A549 (cell line): ENCODE measurements around the gene RECK. TPM values are rescaled to one million over a fixed set of nuclear protein-coding genes. Genes with fewer than 3 reads are reported as not detected.

Experiments used
- JUN ChIP-seq, 2 experiments: fragments of >200 bp; sonication (Bioruptor Twin); formaldehyde crosslinking; IDR thresholded peaks; 2 replicates in 1 of 2; 3 replicates in 1 of 2; pipeline ENCODE4 v1.6.1; 2016 to 2017
- MAZ ChIP-seq: fragments of 150-350 bp; IDR thresholded peaks from 2 replicates; pipeline ENCODE4 v1.6.1; 2014; ENCODE audit warnings: antibody characterized with exemption, low read depth, low read length, borderline replicate concordance
- NR3C1 ChIP-seq: fragments of >200 bp; sonication (Bioruptor Twin); formaldehyde crosslinking; IDR thresholded peaks from 3 replicates; pipeline ENCODE4 v1.6.1; 2017
- ZFP36 ChIP-seq: fragments of 450-650 bp; IDR thresholded peaks from 2 replicates; pipeline ENCODE4 v1.6.1; 2014; ENCODE audit warnings: borderline replicate concordance; ENCODE audit not compliant: partially characterized antibody
- polyA plus RNA-seq, 4 experiments: library from polyadenylated mRNA; depleted of rRNA in 3 of 4; stranded (reverse); fragments of >200 nt; fragmentation: RNase III in 1 of 4; extraction: RNeasy Plus Mini Kit Qiagen cat#74134 plus additional on column Dnase treatment in 1 of 4; gene quantifications; 2 replicates in 3 of 4; 3 replicates in 1 of 4; pipeline ENCODE4 v1.2.3, GENCODE V29; 2011 to 2017
- small RNA-seq, 6 experiments: library from RNA; depleted of rRNA; stranded (forward); fragments of <200 nt; gene quantifications; one replicate each; pipeline ENCODE3, GENCODE V24; 2012

RECK gene
- polyA plus RNA-seq, 2 of the 4 experiments (the other 2 are of a cell fraction), result 5.0 to 8.7 TPM

GRCh38 chr9:36173861-36174260 lies 137.1 kb downstream of the RECK start (continued):
- TF ChIP-seq JUN (IDR thresholded peaks at IDR 0.05) (no peak), NR3C1 (no peak), ZFP36 (no peak), MAZ (no peak)
- TF ChIP-seq, all 56 proteins: peak for 0

Small RNAs within 50 kb of the gene (small RNA-seq; reads per million reads assigned to genes)
- gene RF02275, result 0 reads per million in 6 experiments

Other genes with a start within 250 kb of the RECK start
- 18.8 and 22.8 TPM in 2 replicates for gene NPR2, start 245.3 kb upstream of the RECK start, polyA plus RNA-seq (2011; rRNA removed)
- 7.8 to 8.2 TPM (median 7.8 TPM) in 3 replicates for gene NPR2, start 245.3 kb upstream of the RECK start, polyA plus RNA-seq (2017; fragmentation: RNase III; extraction: RNeasy Plus Mini Kit Qiagen cat#74134 plus additional on column Dnase treatment)
- 0.17 and 0.31 TPM in 2 replicates for gene SPAG8, start 224.7 kb upstream of the RECK start, polyA plus RNA-seq (2011; rRNA removed)
- 0.45 to 0.71 TPM (median 0.54 TPM) in 3 replicates for gene SPAG8, start 224.7 kb upstream of the RECK start, polyA plus RNA-seq (2017; fragmentation: RNase III; extraction: RNeasy Plus Mini Kit Qiagen cat#74134 plus additional on column Dnase treatment)
- 46.9 and 47.3 TPM in 2 replicates for gene HINT2, start 221.9 kb upstream of the RECK start, polyA plus RNA-seq (2011; rRNA removed)
- 59.0 to 69.2 TPM (median 68.5 TPM) in 3 replicates for gene HINT2, start 221.9 kb upstream of the RECK start, polyA plus RNA-seq (2017; fragmentation: RNase III; extraction: RNeasy Plus Mini Kit Qiagen cat#74134 plus additional on column Dnase treatment)
- not detected in 2 replicates for gene FAM221B, start 208.2 kb upstream of the RECK start, polyA plus RNA-seq (2011; rRNA removed)
- gene FAM221B, start 208.2 kb upstream of the RECK start, polyA plus RNA-seq (2017; fragmentation: RNase III; extraction: RNeasy Plus Mini Kit Qiagen cat#74134 plus additional on column Dnase treatment), result not detected in 3 replicates
- gene TMEM8B, start 207.7 kb upstream of the RECK start, polyA plus RNA-seq (2011; rRNA removed), result 1.8 and 2.0 TPM in 2 replicates
- gene TMEM8B, start 207.7 kb upstream of the RECK start, polyA plus RNA-seq (2017; fragmentation: RNase III; extraction: RNeasy Plus Mini Kit Qiagen cat#74134 plus additional on column Dnase treatment), result 1.7 to 2.4 TPM (median 2.2 TPM) in 3 replicates
- gene OR13J1, start 166.5 kb upstream of the RECK start, polyA plus RNA-seq (2011; rRNA removed), result not detected in 2 replicates
- gene OR13J1, start 166.5 kb upstream of the RECK start, polyA plus RNA-seq (2017; fragmentation: RNase III; extraction: RNeasy Plus Mini Kit Qiagen cat#74134 plus additional on column Dnase treatment), result not detected in 3 replicates
- 0.21 TPM in 1 of 2 replicates, not detected in the other for gene HRCT1, start 130.7 kb upstream of the RECK start, polyA plus RNA-seq (2011; rRNA removed)
- gene HRCT1, start 130.7 kb upstream of the RECK start, polyA plus RNA-seq (2017; fragmentation: RNase III; extraction: RNeasy Plus Mini Kit Qiagen cat#74134 plus additional on column Dnase treatment), result 0.22 to 0.41 TPM in 2 of 3 replicates, not detected in the other
- gene SPAAR, start 127.4 kb upstream of the RECK start, polyA plus RNA-seq (2011; rRNA removed), result 0.05 TPM in 1 of 2 replicates, not detected in the other
- gene SPAAR, start 127.4 kb upstream of the RECK start, polyA plus RNA-seq (2017; fragmentation: RNase III; extraction: RNeasy Plus Mini Kit Qiagen cat#74134 plus additional on column Dnase treatment), result not detected in 3 replicates
- not detected in 2 replicates for gene OR2S2, start 78.8 kb upstream of the RECK start, polyA plus RNA-seq (2011; rRNA removed)
- gene OR2S2, start 78.8 kb upstream of the RECK start, polyA plus RNA-seq (2017; fragmentation: RNase III; extraction: RNeasy Plus Mini Kit Qiagen cat#74134 plus additional on column Dnase treatment), result not detected in 3 replicates
- gene GLIPR2, start 99.8 kb downstream of the RECK start, polyA plus RNA-seq (2011; rRNA removed), result 6.2 and 9.0 TPM in 2 replicates
- gene GLIPR2, start 99.8 kb downstream of the RECK start, polyA plus RNA-seq (2017; fragmentation: RNase III; extraction: RNeasy Plus Mini Kit Qiagen cat#74134 plus additional on column Dnase treatment), result 13.5 to 16.9 TPM (median 16.0 TPM) in 3 replicates
- gene CCIN, start 132.5 kb downstream of the RECK start, polyA plus RNA-seq (2011; rRNA removed), result 0.05 TPM in 1 of 2 replicates, not detected in the other
- gene CCIN, start 132.5 kb downstream of the RECK start, polyA plus RNA-seq (2017; fragmentation: RNase III; extraction: RNeasy Plus Mini Kit Qiagen cat#74134 plus additional on column Dnase treatment), result 0.05 TPM in 2 of 3 replicates, not detected in the other
- 203 and 291 TPM in 2 replicates for gene CLTA, start 154.0 kb downstream of the RECK start, polyA plus RNA-seq (2011; rRNA removed)
- gene CLTA, start 154.0 kb downstream of the RECK start, polyA plus RNA-seq (2017; fragmentation: RNase III; extraction: RNeasy Plus Mini Kit Qiagen cat#74134 plus additional on column Dnase treatment), result 290 to 312 TPM (median 296 TPM) in 3 replicates
- 32.9 and 39.5 TPM in 2 replicates for gene GNE, start 221.5 kb downstream of the RECK start, polyA plus RNA-seq (2011; rRNA removed)
- gene GNE, start 221.5 kb downstream of the RECK start, polyA plus RNA-seq (2017; fragmentation: RNase III; extraction: RNeasy Plus Mini Kit Qiagen cat#74134 plus additional on column Dnase treatment), result 19.2 to 24.1 TPM (median 23.0 TPM) in 3 replicates